Right renal cortex interstitium (tissue), 3 donors: ENCODE results near the gene GRIFIN. TPM values are rescaled to one million over a fixed set of nuclear protein-coding genes. Genes with fewer than 3 reads are reported as not detected.
"Not testable (repeated sequence)": the region's sequence is repeated elsewhere in the genome, so short reads cannot be mapped to it uniquely, and the experiment has no call there.

ENCODE experiments used
- DNase-seq, 3 donors: peaks; one replicate each; pipeline ENCODE4 v3.0.0-alpha.2; 2013; ENCODE audit warnings: low read depth in 3 of 3, low spot score in 2 of 3
- polyA plus RNA-seq, 3 donors: library from polyadenylated mRNA; unstranded; fragments of 120-200 nt; gene quantifications; one replicate each; pipeline ENCODE4 v1.2.1, GENCODE V29; 2013; ENCODE audit not compliant: insufficient read length in 3 of 3

Gene GRIFIN
- polyA plus RNA-seq, 3 donors: not detected

- DNase-seq: no peak
Measured at GRCh38 chr7:2461268-2462026, 14.8 kb downstream of the GRIFIN start.

GRCh38 chr7:2460641-2461040 lies 15.6 kb downstream of the GRIFIN start:
- DNase-seq: no peak

- no peak for DNase-seq
Measured at GRCh38 chr7:2460188-2460587, 16.0 kb downstream of the GRIFIN start.

GRCh38 chr7:2459674-2460073 lies 16.5 kb downstream of the GRIFIN start:
- no peak for DNase-seq

- DNase-seq: not testable (repeated sequence)
Measured at GRCh38 chr7:2453849-2454248, 22.3 kb downstream of the GRIFIN start.

DNA sequence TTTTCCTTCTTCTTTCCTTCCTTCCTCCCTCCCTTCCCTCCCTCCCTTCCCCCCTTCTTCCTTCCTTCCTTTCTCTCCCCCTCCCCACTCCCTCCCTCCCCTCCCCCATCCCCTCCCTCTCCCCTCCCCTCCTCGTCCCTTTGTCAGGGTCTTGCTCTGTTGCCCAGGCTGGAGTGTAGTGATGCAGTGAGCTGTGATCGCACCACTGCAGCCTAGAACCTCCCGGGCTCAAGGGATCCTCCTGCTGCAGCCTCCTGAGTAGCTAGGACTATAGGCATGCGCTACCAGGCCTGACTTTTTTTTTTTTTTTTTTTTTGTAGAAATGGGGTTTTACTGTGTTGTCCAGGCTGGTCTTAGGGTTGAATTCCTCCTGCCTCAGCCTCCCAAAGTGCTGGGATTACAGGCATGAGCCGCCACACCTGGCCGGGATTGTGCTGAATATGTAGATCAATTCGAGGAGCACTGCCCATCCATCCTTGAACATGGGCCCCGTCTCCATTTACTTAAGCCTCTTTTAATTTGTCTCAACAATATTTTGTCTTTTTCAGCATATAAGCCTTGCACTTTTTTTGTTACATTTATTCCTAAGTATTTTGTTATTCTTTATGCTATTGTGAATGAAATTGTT lies 23.4 kb downstream of the GRIFIN start:
- DNase-seq: no peak

GRCh38 chr7:2452074-2452507 lies 24.1 kb downstream of the GRIFIN start:
- DNase-seq: no peak

DNA sequence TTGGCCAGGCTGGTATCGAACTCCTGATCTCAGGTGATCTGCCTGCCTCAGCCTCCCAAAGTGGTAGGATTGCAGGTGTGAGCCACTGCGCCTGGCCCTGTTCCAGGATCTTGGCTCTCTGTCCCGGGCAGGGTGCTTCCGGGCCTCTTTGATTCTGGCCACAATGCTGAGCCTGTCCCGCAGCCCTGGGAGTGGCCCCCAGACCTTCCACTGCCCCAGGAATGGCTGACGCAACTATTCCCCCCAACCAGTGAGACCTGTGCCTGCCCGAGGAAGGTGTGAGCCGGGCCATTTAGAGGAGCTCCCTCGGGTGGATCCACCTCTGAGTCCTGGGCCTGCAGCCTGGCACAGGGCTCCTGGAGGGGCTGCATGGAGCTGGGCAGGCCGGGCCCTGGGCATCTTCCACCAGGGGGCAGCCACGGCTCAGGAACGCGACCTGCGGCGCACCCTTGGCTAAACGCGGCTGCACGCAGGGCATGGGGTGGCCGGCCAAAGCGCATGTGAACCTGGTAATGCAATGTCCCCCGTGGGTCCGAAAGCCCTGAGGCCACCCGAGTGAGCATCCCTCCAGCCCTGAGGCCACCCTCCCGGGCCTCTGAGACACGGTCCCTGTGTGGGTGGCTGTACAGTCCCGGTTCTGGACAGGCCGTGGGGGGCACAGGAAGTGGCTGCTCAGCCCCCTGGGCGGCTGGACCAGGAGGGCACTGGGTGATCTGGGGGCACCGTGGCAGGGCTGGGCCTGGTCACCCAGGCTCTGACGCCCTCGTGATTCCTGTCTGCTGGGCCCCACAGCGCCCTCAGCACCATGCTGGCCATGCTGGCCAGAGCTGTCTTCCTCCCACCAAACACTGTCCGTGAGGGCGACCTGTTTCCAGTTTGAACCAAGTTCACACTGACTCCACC lies 24.8 kb downstream of the GRIFIN start:
- DNase-seq: peak; percentile 36 to 56 (median 45)

DNA sequence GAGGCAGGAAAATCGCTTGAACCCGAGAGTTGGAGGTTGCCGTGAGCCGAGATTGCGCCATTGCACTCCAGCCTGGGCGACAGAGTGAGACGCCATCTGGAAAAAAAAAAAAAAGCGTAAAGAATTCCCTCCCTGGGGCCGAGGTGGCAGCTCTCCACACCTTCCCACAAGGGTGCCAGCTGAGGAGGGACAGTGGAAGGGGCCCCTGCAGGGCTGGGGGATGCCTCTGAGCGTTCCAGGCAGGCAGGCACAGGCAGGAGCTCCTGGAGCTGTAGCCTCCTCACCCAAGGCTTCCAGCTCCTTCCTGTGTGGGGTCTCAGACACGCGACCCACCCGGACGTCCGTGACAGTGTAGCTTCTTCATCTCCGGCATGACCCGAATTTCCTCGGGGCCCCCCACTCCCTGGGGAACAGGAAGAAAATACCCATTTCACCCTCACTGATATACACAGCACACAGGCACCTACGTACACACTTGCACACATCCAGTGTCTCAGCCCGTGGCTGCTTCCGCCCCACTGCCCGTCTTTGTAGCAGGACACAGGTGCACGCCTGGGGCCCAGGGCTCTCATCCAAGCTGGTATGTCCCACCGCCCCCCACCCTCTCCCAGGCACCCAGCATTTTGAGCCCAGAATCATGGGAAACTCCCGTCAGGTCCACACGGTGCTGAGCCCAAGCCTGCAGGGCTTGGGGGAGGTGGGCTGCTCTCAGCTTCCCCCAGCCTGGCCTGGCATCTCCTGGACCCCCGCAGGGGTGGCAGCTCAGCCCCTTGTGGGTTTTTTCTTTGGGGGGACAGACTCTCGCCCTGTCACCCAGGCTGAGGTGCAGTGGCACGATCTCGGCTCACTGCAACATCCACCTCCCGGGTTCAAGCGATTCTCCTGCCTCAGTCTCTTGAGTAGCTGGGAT lies 25.7 kb downstream of the GRIFIN start:
- no peak for DNase-seq

- no peak for DNase-seq
Measured at GRCh38 chr7:2446676-2447075, 29.5 kb downstream of the GRIFIN start.

DNA sequence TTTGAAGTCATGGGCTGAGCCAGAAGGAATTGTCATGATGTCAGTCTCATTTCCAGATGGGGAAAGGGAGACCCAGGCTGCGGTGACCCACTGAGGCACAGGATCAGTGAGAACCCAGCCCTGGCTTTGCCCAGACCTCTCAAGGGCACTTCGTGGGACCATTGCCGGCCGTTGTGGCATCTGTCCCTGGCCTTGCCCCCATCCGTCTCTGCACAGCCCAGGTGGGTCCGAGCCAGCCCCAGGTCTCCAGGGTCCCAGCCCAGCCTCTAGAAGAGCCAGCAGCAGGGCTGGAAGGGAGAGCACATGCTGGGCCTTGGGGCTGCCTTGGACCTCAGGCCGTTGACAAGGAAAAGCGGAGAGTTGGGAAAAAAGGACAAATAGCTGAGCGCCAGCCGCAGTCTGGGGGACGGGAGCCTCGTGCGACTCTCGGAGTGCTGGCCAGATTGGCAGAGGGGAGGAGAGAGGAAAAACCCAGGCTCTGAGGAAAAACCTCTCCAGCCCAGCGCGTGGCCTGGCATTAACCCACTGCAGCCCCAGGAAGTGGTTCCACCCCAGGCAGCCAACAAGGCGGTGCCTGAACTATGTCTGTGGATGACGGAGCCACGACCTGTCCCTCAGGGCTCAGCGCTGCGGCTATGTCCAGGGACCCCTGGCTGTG lies 30.2 kb downstream of the GRIFIN start:
- DNase-seq: no peak

- no peak for DNase-seq
Measured at GRCh38 chr7:2445047-2445446, 31.2 kb downstream of the GRIFIN start.

DNA sequence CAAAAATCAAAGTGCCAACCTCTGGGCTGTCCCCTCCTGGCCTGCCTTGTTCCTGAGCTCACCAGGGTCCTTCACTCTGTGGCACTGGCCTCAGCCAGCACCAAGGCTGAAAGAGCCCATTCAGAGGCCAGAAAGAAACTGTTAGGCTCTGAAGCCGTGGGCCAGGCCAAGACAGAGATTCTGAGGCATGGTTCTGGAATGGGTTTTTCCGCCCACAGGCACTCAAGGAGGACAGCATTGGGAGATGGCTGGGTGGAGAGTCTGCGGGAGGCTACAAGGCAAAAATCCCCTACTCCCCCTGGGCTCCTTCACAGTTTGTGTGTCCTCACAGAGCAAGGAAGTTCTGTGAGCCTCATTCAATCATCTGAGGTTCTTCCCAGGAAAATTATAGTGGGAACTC lies 31.7 kb downstream of the GRIFIN start:
- no peak for DNase-seq

DNA sequence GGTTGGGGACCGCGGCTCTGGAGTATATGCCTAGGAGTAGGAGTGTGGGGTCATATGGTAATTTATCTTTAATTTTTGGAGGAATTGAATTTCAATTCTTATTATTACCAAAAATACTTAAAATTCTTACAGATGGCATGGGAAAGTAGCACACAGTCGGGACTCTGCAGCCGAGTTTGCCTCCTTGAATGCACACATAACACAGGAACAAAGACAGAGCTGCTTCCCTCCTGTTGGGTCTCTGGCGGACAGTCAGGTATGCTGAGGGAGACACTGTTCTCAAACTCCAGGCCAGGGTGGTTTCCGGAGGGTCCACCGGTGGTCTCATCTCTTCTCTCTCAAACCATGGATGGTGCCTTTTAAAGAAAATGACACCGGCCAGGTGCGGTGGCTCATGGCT lies 32.7 kb downstream of the GRIFIN start:
- DNase-seq: no peak

DNA sequence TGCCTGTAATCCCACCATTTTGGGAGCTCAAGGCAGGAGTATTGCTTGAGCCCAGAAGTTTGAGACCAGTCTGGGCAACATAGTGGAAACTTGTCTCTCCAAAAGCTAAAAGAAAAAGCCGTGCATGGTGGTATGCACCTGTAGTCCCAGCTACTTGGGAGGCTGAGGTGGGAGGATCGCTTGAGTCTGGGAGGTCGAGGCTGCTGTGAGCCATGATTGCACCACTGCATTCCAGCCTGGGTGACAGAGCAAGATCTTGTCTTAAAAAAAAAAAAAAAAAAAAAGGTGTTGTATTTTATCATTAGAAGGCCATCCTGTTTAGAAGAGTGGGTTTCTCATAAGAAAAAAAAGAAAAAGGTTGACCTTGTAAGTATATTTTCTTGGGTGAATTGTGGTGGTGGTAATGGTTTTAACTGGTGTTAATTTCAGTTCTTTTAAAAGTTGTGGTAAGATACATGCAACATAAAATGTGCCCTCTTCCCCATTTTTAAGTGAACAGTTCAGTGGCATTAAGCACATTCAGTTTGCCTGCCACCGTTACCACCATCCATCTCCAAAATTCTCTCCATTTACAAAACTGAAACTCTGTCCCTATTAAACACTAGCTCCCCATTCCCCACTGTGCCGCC lies 34.7 kb downstream of the GRIFIN start:
- no peak for DNase-seq

GRCh38 chr7:2440608-2441245 lies 35.5 kb downstream of the GRIFIN start:
- peak in 1 of 3 donors; percentile 29 for DNase-seq

DNA sequence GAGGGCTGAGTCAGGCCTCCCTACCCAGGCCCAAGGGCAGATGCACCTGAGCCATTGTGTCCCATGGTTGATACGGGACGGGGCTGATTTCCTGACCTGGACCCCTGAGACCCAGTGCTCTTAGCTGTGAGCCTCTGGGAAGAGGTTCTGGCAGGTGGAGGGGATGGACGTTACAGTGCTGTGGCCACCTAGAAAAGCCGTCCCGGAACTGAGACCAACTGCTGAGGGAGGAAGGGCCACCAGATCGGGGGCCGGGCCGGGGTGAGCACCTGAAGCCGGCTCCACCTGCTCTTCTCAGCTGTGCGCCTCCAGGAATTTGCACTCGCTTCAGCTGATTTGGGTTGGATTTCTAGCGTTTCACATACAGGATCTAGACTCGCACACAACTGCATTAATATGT lies 37.4 kb downstream of the GRIFIN start:
- no peak for DNase-seq

- DNase-seq: no peak
Measured at GRCh38 chr7:2438186-2438585, 38.0 kb downstream of the GRIFIN start.
